Ectodermal cell (in vitro differentiated cells): ENCODE measurements around the gene ADIRF.
"Not testable (repeated sequence)": the region's sequence is repeated elsewhere in the genome, so short reads cannot be mapped to it uniquely, and the experiment has no call there.

Experiments
- H3K27ac ChIP-seq: 2 replicates; pipeline ENCODE4 v1.7.0; 2013; ENCODE audit warnings: mild to moderate bottlenecking, low read depth, low read length; ENCODE audit not compliant: insufficient read depth, poor library complexity, severe bottlenecking
- H3K27me3 ChIP-seq: 2 replicates; pipeline ENCODE4 v1.7.0; 2013; ENCODE audit warnings: mild to moderate bottlenecking, low read length; ENCODE audit not compliant: insufficient read depth, control insufficient read depth, poor library complexity, severe bottlenecking
- H3K36me3 ChIP-seq: one replicate; pipeline ENCODE4 v1.7.0; 2013; ENCODE audit warnings: low read length; ENCODE audit not compliant: control insufficient read depth, insufficient read depth
- H3K4me1 ChIP-seq: one replicate; pipeline ENCODE4 v1.7.0; 2013; ENCODE audit warnings: low read length; ENCODE audit not compliant: control insufficient read depth, insufficient read depth
- H3K4me3 ChIP-seq: 2 replicates; pipeline ENCODE4 v1.7.0; 2013; ENCODE audit warnings: low read depth, low read length, control low read depth; ENCODE audit not compliant: insufficient read depth
- H3K9me3 ChIP-seq: 2 replicates; pipeline ENCODE4 v1.7.0; 2013; ENCODE audit warnings: mild to moderate bottlenecking, low read length, moderate library complexity; ENCODE audit not compliant: control insufficient read depth
- WGBS, 2 experiments: methylation state at CpG; one replicate each; pipeline ENCODE4 v1.1.7; 2013; ENCODE audit warnings: missing lambda C conversion rate in 2 of 2; 5-methylcytosine and 5-hydroxymethylcytosine counted together

The ADIRF gene

GRCh38 chr10:86946213-86947155, 21.8 kb upstream of the ADIRF start:
- no peaks in the 10 kb centered on the region for H3K9me3 ChIP-seq
- H3K27me3 ChIP-seq, result no peaks in the 10 kb centered on the region
- no peak overlapping the region for H3K4me3 ChIP-seq
- no peaks in the 10 kb centered on the region for H3K36me3 ChIP-seq
- peaks cover 4% of the 10 kb centered on the region for H3K4me1 ChIP-seq
- 93 to 95% methylated on average over 13 of the region's 13 CpGs for WGBS, 2 experiments
- no peak overlapping the region for H3K27ac ChIP-seq

DNA sequence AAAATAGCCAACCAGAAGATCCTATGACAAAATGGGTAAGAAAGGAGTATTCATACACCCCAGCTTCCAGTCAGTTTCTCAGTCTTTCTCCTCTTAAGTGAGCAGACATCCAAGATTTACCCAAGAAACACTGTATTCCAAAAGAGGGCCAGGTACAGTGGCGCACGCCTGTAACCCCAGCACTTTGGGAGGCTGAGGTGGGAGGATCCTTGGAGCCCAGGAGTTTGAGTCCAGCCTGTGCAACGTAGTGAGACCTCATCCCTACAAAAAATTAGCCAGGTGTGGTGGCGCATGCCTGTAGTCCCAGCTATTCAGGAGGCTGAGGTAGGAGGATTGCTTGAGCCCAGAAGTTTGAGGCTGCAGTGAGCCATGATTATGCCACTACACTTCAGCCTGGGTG, 20.5 kb upstream of the ADIRF start:
- WGBS, 2 experiments, result 90 to 92% methylated on average over 4 of the region's 4 CpGs
- H3K4me3 ChIP-seq, H3K36me3 ChIP-seq, H3K27ac ChIP-seq, H3K9me3 ChIP-seq, H3K27me3 ChIP-seq, H3K4me1 ChIP-seq: not testable (repeated sequence)

DNA sequence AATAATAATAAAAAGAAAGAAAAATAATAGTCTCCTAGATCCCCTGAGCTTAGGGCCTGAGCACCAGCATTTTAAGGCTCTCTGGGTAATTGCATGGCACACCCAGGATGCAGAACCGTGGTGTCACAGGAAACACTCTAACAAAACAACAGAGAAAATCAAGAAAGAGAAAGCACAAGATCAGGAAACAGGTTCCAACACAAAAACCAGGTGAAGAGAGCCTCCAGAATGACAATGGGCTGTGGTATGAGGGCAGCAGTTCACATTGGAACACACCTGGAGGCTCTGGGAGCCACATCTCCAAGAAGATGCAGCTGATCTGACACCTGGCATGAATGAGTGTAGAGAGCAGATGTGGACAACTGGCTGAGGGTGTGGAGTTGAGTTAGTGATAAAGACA, 17.9 kb upstream of the ADIRF start:
- no peaks in the 10 kb centered on the region for H3K27me3 ChIP-seq
- no peak overlapping the region for H3K27ac ChIP-seq
- WGBS, 2 experiments, result 81 to 100% methylated on average over 1 of the region's 1 CpG
- H3K4me1 ChIP-seq, result peaks cover 22% of the 10 kb centered on the region
- H3K4me3 ChIP-seq, result no peak overlapping the region
- H3K36me3 ChIP-seq, result no peaks in the 10 kb centered on the region
- H3K9me3 ChIP-seq, result no peaks in the 10 kb centered on the region

- H3K27ac ChIP-seq, result no peak overlapping the region
- no peak overlapping the region for H3K4me3 ChIP-seq
- peaks cover 27% of the 10 kb centered on the region for H3K4me1 ChIP-seq
- H3K27me3 ChIP-seq, result no peaks in the 10 kb centered on the region
- H3K36me3 ChIP-seq, result no peaks in the 10 kb centered on the region
- H3K9me3 ChIP-seq, result no peaks in the 10 kb centered on the region
Observed at GRCh38 chr10:86951184-86951761, 17.0 kb upstream of the ADIRF start.

DNA sequence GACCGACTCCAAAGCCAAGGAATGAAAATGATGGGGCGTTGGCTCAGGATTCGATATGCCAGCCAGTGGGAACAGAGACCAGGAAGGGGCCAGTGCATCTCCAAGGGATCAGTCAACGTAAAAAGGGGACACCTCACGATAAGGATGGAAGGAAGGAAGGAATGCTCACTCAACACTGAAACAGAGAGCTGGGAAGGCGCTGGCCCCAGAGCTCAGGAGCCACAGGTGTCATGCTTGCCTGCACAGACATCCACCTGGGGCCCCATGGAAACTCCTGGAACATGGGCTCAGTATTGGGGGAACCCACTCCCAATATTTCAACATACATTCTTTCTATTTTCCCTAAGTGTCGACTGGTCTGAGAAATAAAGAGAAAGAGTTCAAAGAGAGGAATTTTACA, 16.2 kb upstream of the ADIRF start:
- no peaks in the 10 kb centered on the region for H3K9me3 ChIP-seq
- H3K4me3 ChIP-seq, result no peak overlapping the region
- no peak overlapping the region for H3K27ac ChIP-seq
- WGBS, 2 experiments, result 93 to 95% methylated on average over 7 of the region's 7 CpGs
- H3K27me3 ChIP-seq, result no peaks in the 10 kb centered on the region
- peaks cover 32% of the 10 kb centered on the region for H3K4me1 ChIP-seq
- no peaks in the 10 kb centered on the region for H3K36me3 ChIP-seq

GRCh38 chr10:86952697-86953096, 15.6 kb upstream of the ADIRF start:
- not testable (repeated sequence) for H3K36me3 ChIP-seq, H3K27ac ChIP-seq, H3K4me3 ChIP-seq, H3K27me3 ChIP-seq, H3K9me3 ChIP-seq
- H3K4me1 ChIP-seq, result peaks cover 32% of the 10 kb centered on the region
- WGBS, 2 experiments, result 92 to 97% methylated on average over 10 of the region's 10 CpGs

GRCh38 chr10:86953747-86954680, 14.3 kb upstream of the ADIRF start:
- no peaks in the 10 kb centered on the region for H3K36me3 ChIP-seq
- no peaks in the 10 kb centered on the region for H3K27me3 ChIP-seq
- no peaks in the 10 kb centered on the region for H3K9me3 ChIP-seq
- H3K4me3 ChIP-seq, result no peak overlapping the region
- H3K4me1 ChIP-seq, result peaks cover 37% of the 10 kb centered on the region
- 42 to 48% methylated on average over 15 of the region's 15 CpGs for WGBS, 2 experiments
- H3K27ac ChIP-seq, result no peak overlapping the region

GRCh38 chr10:86954681-86955500, 13.4 kb upstream of the ADIRF start:
- Histone ChIP-seq H3K27me3 (no peaks in the 10 kb centered on the region), H3K27ac (no peak overlapping the region), H3K9me3 (no peaks in the 10 kb centered on the region), H3K4me3 (no peak overlapping the region), H3K4me1 (peaks cover 44% of the 10 kb centered on the region), H3K36me3 (no peaks in the 10 kb centered on the region)
- WGBS, 2 experiments, result 46 to 47% methylated on average over 13 of the region's 13 CpGs

- H3K9me3 ChIP-seq, result no peaks in the 10 kb centered on the region
- H3K27me3 ChIP-seq, result no peaks in the 10 kb centered on the region
- WGBS, 2 experiments, result 56 to 67% methylated on average over 11 to 16 of the region's 16 CpGs
- no peak overlapping the region for H3K27ac ChIP-seq
- H3K36me3 ChIP-seq, result no peaks in the 10 kb centered on the region
- peaks cover 44% of the 10 kb centered on the region for H3K4me1 ChIP-seq
- no peak overlapping the region for H3K4me3 ChIP-seq
Observed at GRCh38 chr10:86955501-86956194, 12.6 kb upstream of the ADIRF start.
